HepG2 (cell line): ENCODE data around the gene SIN3A. TPM values are rescaled to one million over a fixed set of nuclear protein-coding genes. Genes with fewer than 3 reads are reported as not detected.

Experiments
- DPF2 ChIP-seq: sonication (generic); formaldehyde crosslinking; IDR thresholded peaks from 2 replicates; pipeline ENCODE4 v1.4.0; 2020; ENCODE audit warnings: mild to moderate bottlenecking, low read depth, missing genetic modification reagents, borderline replicate concordance
- FOXO1 ChIP-seq: sonication (generic); formaldehyde crosslinking; IDR thresholded peaks from 2 replicates; pipeline ENCODE4 v1.4.0; 2020; ENCODE audit warnings: missing genetic modification reagents
- KLF12 ChIP-seq: sonication (generic); formaldehyde crosslinking; IDR thresholded peaks from 2 replicates; pipeline ENCODE4 v1.4.0; 2020; ENCODE audit warnings: missing genetic modification reagents, borderline replicate concordance
- RXRB ChIP-seq: IDR thresholded peaks from 2 replicates; pipeline ENCODE4 v1.6.1; 2016; ENCODE audit warnings: borderline replicate concordance, missing genetic modification reagents, missing compliant biosample characterization
- TCF12 ChIP-seq, 2 experiments: fragments of 450-650 bp in 1 of 2; sonication (generic) in 1 of 2; formaldehyde crosslinking in 1 of 2; IDR thresholded peaks; 2 replicates each; pipeline versions ENCODE4 v1.6.1 to v1.8.0; 2017 to 2022; ENCODE audit warnings: antibody characterized with exemption in 1 of 2, mild to moderate bottlenecking in 1 of 2, missing genetic modification reagents in 1 of 2, moderate library complexity in 1 of 2
- TIGD3 ChIP-seq: sonication (generic); formaldehyde crosslinking; IDR thresholded peaks from 2 replicates; pipeline ENCODE4 v1.5.1; 2020; ENCODE audit warnings: mild to moderate bottlenecking, missing genetic modification reagents, borderline replicate concordance
- ZHX2 ChIP-seq, 2 experiments: sonication (generic) in 1 of 2; formaldehyde crosslinking in 1 of 2; IDR thresholded peaks; 2 replicates each; pipeline versions ENCODE4 v1.6.1 to v1.9.0; 2014 to 2022; ENCODE audit warnings: antibody characterized with exemption in 1 of 2, borderline replicate concordance in 1 of 2, inconsistent platforms in 1 of 2, low read depth in 1 of 2, missing genetic modification reagents in 1 of 2
- ZMYM2 ChIP-seq: sonication (generic); formaldehyde crosslinking; IDR thresholded peaks from 2 replicates; pipeline ENCODE4 v1.8.0; 2022; ENCODE audit warnings: mild to moderate bottlenecking, missing genetic modification reagents
- ZNF343 ChIP-seq: sonication (generic); formaldehyde crosslinking; IDR thresholded peaks from 2 replicates; pipeline ENCODE4 v1.4.0; 2020; ENCODE audit warnings: mild to moderate bottlenecking, missing genetic modification reagents
- ZNF616 ChIP-seq: sonication (generic); formaldehyde crosslinking; IDR thresholded peaks from 2 replicates; pipeline ENCODE4 v1.5.0; 2020; ENCODE audit warnings: low read depth, mild to moderate bottlenecking, missing genetic modification reagents
- ZNF788 ChIP-seq: sonication (generic); formaldehyde crosslinking; IDR thresholded peaks from 2 replicates; pipeline ENCODE4 v1.5.0; 2020; ENCODE audit warnings: mild to moderate bottlenecking, missing genetic modification reagents, borderline replicate concordance
- ZSCAN30 ChIP-seq: sonication (generic); formaldehyde crosslinking; IDR thresholded peaks from 2 replicates; pipeline ENCODE4 v1.5.0; 2020; ENCODE audit warnings: mild to moderate bottlenecking, missing genetic modification reagents
- polyA plus RNA-seq, 8 experiments: library from polyadenylated mRNA; depleted of rRNA in 3 of 8; stranded (reverse) in 7 of 8; unstranded in 1 of 8; fragments of >200 nt; fragmentation: Illumina TruSeq in 4 of 8; extraction: Trizol in 4 of 8; gene quantifications; 2 replicates each; pipeline versions ENCODE4 v1.2.1 to v1.2.3, GENCODE V29; 2011 to 2016; ENCODE audit warnings: low read depth in 4 of 8, missing spikeins in 1 of 8, mixed read lengths in 1 of 8; ENCODE audit not compliant: insufficient read depth in 1 of 8
- total RNA-seq, 5 experiments: library from RNA; depleted of rRNA; stranded (reverse); fragments of >200 nt; fragmentation: Illumina TruSeq; extraction: Trizol; gene quantifications; 2 replicates each; pipeline ENCODE4 v1.2.3, GENCODE V29; 2016; ENCODE audit warnings: low read depth in 1 of 5
- TF ChIP-seq, protein P1 (sequence below): sonication (generic); formaldehyde crosslinking; IDR thresholded peaks from 2 replicates; pipeline ENCODE4 v1.4.0; 2020; ENCODE audit warnings: mild to moderate bottlenecking, missing genetic modification reagents
- TF ChIP-seq, protein P2 (sequence below): sonication (generic); formaldehyde crosslinking; IDR thresholded peaks from 2 replicates; pipeline ENCODE4 v1.5.0; 2020; ENCODE audit warnings: mild to moderate bottlenecking, missing genetic modification reagents, borderline replicate concordance
- TF ChIP-seq, protein P3 (sequence below): sonication (generic); formaldehyde crosslinking; IDR thresholded peaks from 2 replicates; pipeline ENCODE4 v1.8.1; 2023; ENCODE audit warnings: missing genetic modification reagents, mild to moderate bottlenecking, borderline replicate concordance

SIN3A gene
- total and polyA plus RNA-seq, 2 of the 13 experiments (the other 11 are each of a cell fraction or from before 2014, with no cell fraction given), result 16.1 to 28.1 TPM

DNA sequence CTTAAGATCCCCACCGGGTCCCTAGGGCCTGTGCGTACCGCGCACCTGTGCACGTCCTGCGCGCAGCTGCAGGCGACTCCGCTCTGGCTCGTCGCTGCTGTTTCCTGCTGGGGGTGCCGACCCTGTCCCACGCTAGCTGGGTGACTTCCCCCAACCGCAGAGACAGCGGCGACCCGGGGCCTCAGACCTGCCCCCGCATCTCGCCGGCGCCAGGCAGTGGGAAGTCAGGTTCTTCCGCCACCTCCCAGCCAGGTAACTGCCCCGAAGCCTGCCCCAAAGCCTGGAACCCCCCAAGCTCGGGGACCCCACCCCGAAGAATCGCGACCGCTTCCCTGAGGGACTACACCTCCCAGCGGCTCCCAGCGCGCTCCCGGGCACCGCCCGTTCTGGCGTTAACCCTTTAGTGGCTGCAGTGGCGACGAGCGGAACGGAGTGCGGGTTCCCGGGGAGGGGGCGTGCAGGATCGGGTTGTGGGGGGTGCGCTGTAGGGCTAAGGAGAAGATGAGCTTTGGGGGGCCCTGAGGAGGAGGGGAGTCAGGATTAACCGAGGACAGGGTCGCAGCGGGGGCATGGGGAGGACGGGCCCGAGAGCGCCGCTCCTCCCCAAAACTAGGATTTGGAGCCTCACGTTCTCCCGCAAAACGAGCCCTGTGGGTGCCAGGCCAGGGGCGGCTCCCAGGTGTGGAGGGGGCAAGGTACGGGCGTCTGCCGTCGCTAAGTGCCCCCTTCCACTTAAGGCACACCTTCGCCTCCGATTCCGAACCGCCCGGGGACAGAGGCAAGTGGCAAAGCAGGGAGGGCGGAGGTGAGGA is 104.1 kb downstream of the SIN3A start (continued):
- TF ChIP-seq ZMYM2 (CRISPR knock-in tag), result peak; percentile 66; the same call in 1 of the 2 replicates
- TF ChIP-seq ZSCAN30 (CRISPR knock-in tag), result no peak
- TF ChIP-seq ZNF616, result no peak
- TF ChIP-seq, protein P1, sequence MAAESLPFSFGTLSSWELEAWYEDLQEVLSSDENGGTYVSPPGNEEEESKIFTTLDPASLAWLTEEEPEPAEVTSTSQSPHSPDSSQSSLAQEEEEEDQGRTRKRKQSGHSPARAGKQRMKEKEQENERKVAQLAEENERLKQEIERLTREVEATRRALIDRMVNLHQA (CRISPR knock-in tag), result no peak
- TF ChIP-seq ZNF788, result peak; percentile 44; the same call in 1 of the 2 replicates
- TF ChIP-seq, protein P2, sequence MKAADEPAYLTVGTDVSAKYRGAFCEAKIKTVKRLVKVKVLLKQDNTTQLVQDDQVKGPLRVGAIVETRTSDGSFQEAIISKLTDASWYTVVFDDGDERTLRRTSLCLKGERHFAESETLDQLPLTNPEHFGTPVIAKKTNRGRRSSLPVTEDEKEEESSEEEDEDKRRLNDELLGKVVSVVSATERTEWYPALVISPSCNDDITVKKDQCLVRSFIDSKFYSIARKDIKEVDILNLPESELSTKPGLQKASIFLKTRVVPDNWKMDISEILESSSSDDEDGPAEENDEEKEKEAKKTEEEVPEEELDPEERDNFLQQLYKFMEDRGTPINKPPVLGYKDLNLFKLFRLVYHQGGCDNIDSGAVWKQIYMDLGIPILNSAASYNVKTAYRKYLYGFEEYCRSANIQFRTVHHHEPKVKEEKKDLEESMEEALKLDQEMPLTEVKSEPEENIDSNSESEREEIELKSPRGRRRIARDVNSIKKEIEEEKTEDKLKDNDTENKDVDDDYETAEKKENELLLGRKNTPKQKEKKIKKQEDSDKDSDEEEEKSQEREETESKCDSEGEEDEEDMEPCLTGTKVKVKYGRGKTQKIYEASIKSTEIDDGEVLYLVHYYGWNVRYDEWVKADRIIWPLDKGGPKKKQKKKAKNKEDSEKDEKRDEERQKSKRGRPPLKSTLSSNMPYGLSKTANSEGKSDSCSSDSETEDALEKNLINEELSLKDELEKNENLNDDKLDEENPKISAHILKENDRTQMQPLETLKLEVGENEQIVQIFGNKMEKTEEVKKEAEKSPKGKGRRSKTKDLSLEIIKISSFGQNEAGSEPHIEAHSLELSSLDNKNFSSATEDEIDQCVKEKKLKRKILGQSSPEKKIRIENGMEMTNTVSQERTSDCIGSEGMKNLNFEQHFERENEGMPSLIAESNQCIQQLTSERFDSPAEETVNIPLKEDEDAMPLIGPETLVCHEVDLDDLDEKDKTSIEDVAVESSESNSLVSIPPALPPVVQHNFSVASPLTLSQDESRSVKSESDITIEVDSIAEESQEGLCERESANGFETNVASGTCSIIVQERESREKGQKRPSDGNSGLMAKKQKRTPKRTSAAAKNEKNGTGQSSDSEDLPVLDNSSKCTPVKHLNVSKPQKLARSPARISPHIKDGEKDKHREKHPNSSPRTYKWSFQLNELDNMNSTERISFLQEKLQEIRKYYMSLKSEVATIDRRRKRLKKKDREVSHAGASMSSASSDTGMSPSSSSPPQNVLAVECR (CRISPR knock-in tag), result peak; percentile 83
- TF ChIP-seq TCF12 (IDR thresholded peaks at IDR 0.05), result no peak
- no peak for TF ChIP-seq TCF12 (CRISPR knock-in tag; IDR thresholded peaks at IDR 0.05)
- no peak for TF ChIP-seq ZHX2 (IDR thresholded peaks at IDR 0.05; ENCODE audit: low read depth)
- TF ChIP-seq ZHX2 (CRISPR knock-in tag; IDR thresholded peaks at IDR 0.05; ENCODE audit: borderline replicate concordance), result no peak
- TF ChIP-seq TIGD3, result no peak
- TF ChIP-seq RXRB, result no peak
- TF ChIP-seq, protein P3, sequence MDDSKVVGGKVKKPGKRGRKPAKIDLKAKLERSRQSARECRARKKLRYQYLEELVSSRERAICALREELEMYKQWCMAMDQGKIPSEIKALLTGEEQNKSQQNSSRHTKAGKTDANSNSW, result peak; percentile 68; the same call in 1 of the 2 replicates
- no peak for TF ChIP-seq DPF2 (CRISPR knock-in tag)
- peak; percentile 98 for TF ChIP-seq KLF12
- peak; percentile 60 for TF ChIP-seq ZNF343
- 0 out of 2 replicates have a peak, but pooled peaks have one; percentile 6 for TF ChIP-seq FOXO1 (CRISPR knock-in tag)
